GM12892 (cell line): Measurements from ENCODE around the gene FBXO28.

ENCODE experiments used
- POLR2AphosphoS5 ChIP-seq: IDR thresholded peaks from 2 replicates; pipeline ENCODE4 v1.6.1; 2011; ENCODE audit warnings: low read depth, low read length, control low read depth
- TAF1 ChIP-seq: IDR thresholded peaks from 2 replicates; pipeline ENCODE4 v1.6.1; 2011; ENCODE audit warnings: low read depth, mild to moderate bottlenecking, control low read depth, low read length, borderline replicate concordance

DNA sequence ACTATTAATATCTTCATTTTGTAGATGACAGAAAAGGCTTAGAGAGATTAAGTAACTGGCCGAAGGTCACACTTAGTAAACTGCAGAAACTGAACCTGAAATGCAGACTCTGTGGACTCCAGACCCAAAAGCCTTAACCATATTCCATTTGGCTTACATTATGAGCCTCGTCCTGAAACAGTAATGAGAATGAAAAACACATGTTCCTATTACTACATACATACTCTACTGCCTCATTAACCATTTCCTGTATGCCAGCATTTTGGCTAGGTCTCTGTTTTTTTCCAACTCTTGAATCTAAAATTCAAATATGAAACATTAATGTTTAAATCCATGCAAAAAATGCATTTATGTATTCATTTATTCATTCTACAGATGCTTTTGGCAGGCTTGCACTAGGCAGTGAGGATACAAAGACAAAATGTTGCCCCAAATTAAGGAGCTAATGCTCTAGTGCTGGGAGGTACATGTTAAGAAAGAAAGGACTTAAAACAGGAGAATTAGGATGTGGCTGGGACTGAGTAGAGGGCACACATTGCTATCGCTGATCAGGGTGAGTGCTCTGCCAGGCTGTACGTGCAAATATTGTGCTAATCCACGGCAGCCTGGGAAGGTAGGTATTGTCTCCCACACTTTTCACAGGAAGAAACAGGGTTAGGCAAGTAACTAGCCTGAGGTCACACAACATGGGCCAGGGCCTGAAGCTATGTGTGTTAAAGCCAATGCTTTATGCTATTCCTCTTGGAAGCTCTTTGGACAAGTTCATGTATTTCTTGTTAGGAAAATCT lies 83.1 kb downstream of the FBXO28 start:
- TF ChIP-seq POLR2AphosphoS5 (no peak), TAF1 (no peak)
